OCI-LY7 (cell line): ENCODE data around the gene XKR7.

Experiments used
- CTCF ChIP-seq: fragments of 200-600 bp; sonication (generic); conservative IDR thresholded peaks from 2 replicates; pipeline ENCODE4 v1.5.1; 2014; ENCODE audit warnings: mild to moderate bottlenecking, antibody characterized with exemption, low read length, moderate library complexity, mixed read lengths
- EZH2phosphoT487 ChIP-seq: fragments of 200-600 bp; sonication (generic); IDR thresholded peaks from 2 replicates; pipeline ENCODE4 v1.6.1; 2018; ENCODE audit warnings: low read depth, borderline replicate concordance, mild to moderate bottlenecking, mixed run types, antibody characterized with exemption, low read length, moderate library complexity, mixed read lengths

- no peak for TF ChIP-seq CTCF
- TF ChIP-seq EZH2phosphoT487 = no peak
Measured at GRCh38 chr20:32024683-32025295, 56.8 kb downstream of the XKR7 start.
